ENCODE data around the gene RAPGEF2. TPM values are rescaled to one million over a fixed set of nuclear protein-coding genes. Genes with fewer than 3 reads are reported as not detected.
A peak's percentile ranks its signal among the peaks of the same experiment; 100 is the strongest.

The RAPGEF2 gene
- total RNA-seq, 1 experiment from 2014 or later = 24.9 TPM

DNA sequence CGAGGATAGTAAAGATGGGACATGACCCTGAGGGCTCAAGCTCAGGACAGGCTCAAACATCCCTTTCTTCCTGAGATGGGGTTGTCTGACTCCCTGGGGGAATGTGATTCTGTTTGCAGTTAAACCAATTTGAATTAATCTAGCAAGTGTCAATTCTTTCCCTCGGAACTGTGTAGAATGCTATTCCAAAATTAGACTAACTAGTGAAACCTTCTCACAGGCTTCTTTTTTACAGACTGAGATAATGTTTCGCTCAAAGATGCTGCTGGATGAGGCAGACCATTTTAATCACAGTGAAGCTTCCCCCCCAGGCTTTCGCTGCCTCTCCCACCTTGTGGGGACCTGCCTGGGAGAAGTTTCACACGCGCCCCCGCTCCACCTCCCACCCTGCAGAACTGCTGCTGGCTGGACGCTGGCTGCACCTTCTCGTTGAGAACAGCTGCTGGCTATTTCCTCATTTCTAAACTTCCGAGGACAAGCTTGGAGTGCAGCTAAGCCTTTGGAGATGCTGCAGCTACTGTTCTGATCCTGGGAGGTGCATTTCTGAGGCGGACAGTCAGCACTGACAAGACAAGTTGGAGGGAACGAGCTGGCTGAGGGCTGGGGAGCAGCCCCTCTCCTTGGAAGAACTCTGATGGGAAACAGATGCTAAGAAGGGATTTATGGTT is 297.8 kb downstream of the RAPGEF2 start:
- DNase-seq (ENCODE audit: low read depth) = no peak

DNA sequence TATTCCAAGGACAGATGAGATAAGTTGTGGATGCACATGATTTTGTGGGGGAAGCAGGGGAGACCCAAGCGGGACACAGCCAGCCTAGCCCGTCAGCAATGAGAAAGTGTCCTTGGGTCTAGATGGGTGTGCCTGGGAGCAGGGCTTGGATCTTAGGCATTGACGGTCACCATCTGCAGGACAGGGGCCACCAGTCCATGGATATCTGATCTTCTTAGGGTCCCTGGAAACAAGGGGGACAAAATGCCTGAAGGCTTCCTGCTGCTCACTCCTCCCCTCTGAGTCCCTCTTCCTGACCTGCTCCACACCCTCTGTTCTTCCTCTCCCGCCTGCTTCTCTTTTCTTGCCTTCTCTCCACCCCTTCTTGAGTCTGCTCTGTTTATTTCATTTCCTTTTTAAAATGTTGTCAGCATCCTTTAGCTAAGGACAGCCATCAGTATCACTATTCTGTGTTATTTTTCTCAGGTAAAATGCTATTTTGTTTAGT is 298.4 kb downstream of the RAPGEF2 start:
- DNase-seq (ENCODE audit: low read depth) = no peak

DNA sequence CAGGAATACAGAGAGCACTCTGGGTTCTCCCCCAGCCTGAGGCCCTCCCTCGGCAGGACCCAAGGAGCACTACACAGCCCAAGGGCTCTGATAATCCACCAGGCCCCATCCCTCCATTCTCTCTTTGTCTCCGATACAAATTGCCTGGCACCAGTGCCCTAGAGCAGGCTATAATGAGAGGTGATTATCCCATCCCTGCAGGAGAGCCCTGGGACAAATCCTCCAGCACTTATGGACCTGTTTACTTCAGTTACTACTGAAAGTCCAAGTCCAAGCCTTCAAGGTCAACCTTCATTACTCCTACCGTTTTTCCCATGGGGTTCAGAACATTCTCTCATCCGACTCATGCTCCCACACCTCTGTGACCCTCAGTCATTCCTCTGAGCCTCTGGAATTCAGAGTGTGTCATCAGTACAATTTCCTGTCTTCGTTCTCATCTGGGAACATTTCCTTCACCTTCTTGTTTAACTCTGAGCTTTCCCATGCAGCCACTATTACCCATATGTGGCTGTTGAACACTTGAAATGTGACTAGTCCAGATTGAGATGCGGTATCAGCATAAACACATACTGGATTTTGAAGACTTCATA is 299.0 kb downstream of the RAPGEF2 start:
- DNase-seq (ENCODE audit: low read depth) = peak; percentile 94

Small RNA genes within 50 kb of the gene (small RNA-seq; reads per million reads assigned to genes)
- gene AC074344.1 (not detected), gene MIR3688-1 (not detected), gene RF00019 (not detected)
